Suppressor macrophage treated with lipopolysaccharide for 4 hours (primary cell): Measurements from ENCODE around the gene FER.
A peak's percentile ranks its signal among the peaks of the same experiment; 100 is the strongest.
"Not testable (repeated sequence)": the region's sequence is repeated elsewhere in the genome, so short reads cannot be mapped to it uniquely, and the experiment has no call there.

Experiments
- DNase-seq: peaks from one replicate; pipeline ENCODE4 v3.0.0-alpha.2; 2020

FER gene

DNA sequence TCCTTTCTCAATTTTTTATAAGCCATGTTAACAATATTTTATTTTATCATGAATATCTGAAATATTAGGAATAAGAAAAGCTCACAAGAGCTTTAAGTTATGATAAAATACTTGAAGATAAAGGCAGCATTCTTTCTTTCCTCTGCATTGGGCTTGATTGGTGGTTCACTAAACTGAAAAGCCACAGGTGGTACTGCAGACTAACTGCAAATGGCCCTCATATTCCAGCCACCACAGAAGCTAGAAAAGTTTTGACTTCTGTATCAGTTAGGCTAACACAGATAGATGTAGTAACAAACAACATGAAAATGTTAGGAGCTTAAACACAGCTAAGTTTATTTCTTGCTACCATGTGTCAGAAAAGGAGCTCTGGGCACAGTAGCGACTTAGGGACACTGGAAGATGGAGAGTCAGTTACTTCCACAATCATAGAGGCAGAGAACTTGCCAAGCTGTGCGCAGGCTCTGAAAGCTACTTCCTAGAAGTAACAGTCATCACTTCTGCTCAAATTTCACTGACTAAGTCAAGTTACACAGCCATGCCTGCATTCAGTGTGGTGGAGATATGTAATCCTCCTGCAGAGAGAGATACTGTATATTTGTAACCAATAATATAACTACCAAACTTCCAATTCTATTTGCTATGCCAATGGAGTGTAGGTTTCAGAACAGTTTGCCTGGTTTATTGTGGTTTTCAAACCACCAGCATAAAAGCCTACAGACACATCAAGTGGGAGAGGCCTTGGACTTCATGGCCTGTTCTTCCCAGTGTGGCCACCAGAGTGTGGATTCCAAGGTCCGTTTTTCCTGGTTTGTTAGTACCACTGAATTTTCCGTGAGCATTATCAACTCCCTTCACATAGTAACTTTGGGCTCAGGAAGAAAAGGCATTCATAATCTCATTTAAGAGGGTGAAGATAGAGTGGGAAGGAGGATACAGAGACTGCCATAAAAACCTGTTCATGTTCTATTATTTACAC, 393.8 kb downstream of the FER start:
- DNase-seq = no peak

DNA sequence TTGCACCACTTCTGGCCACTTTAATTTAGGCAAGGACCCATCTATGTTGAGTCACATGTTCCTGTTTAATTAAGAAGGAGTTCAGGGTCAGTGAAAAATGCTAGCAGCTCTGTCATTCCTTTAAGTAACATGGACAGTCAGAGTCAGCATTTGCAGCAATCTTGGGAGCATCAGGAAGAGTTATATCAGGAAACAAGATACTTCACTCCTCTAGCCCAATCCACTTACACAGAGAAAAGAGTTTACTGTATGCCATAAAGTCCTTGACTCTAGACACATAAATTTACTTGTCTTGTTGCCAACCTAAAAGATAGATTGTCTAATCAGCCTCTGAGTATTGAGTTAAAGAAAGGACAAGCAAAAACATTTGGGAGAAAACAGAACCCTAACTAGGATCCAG, 395.3 kb downstream of the FER start:
- DNase-seq = no peak

DNA sequence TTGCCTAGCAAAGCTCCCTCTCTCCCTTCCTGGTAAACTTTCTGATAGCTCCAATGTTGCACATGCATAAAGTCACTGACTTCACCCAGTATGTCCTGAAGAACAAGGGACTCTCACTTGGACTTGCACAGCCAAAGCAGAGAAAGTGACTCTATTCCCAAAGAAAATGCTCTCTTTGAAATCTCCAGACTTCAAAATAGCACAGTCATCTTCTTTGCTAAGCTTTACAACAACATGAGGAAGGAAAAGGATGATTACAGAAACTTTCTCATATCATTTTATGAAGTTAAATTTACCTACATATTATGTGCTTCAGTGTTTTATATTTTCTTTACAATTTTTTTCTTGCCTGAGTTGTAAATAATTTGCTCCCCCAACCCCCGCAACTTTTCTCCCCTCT, 397.4 kb downstream of the FER start:
- DNase-seq = no peak

DNA sequence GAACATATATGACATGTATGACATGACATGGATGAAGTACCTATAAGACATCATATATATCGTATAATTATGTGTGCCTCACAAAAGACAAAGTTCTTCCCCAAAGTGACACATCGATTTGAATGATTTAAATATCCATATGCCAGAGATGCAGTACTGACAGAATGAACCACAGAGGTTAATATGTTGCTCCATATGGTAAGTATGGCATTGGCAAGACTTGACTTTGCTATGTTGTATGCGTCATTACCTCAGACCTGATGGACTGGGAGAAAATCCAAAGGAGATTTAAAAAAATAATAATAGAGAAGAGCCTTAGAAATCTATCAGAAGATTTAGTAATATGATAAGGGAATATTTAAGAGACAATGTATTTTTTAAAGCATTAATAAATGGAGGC, 398.9 kb downstream of the FER start:
- DNase-seq = no peak

DNA sequence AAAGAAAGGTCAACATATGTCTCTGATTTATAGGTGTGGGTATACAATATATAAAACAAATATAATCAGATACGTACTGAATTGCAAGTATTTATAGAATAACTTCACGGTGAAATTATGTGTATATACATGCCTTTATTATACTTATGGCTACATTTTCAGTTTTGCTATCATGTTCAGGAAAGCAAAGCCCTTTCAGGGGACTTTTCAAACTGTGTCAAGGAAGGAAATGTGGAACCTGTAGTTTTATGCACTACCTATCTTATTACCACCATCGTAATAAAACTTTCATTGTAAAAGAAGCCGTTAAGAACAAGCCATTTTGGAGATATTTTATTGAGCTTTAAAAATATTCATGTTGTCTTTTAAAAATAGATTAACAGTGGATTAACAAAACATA, 404.9 kb downstream of the FER start:
- DNase-seq = no peak

DNA sequence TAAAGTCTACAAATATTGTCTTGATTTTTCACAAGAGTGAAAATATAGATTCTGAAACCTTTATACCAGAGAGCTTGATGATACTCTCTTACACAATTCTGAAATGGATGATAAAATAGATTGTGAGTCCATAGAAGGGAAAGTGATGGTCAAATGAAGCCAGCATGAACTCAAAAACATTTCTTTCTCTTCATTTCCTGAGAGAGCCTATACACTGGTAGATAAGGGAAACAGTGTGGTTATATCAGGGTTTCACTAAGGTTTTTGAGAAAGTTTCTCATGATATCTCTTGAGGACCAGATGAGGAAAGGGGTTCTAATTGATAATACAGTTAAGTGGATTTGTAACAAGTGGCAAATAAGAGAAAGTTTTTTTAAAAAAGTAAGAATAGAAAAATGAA, 407.9 kb downstream of the FER start:
- no peak for DNase-seq

DNA sequence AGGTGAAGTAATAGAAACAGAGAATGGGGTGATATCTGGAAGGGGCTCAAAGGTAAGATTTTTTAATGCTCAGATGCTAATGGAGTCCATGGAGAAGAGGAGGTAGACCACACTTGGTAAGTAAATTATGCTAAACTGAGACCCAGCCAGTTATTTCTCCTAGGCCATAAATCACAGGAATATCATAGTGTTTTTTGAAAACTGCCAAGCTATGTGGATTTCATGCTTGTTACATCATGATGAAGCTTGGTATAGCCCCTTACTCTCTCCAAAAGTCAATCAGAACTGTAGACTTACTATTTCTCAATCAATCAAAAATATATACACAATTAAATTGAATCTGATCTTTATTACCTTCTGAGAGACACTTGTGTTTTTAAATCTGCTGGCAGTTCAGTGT, 409.2 kb downstream of the FER start:
- DNase-seq = no peak

DNA sequence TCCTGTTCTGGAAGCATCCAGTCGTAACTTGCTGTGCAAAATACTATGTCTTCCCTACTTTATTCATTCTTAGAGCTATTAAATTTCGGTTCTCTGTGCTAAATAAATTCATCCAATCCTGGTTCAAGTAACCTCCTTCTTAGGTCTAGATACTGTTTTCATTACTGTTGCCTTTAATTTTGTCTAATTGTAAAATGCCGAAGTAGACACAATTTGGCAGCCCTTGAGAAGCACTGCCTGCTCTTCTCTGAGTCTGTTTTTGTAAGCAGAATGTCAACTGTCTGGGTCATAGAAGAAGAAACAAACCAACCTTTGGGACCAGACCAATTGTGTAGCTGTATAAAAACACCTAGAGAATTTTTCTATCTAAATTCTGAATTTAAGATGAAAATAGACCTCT, 412.8 kb downstream of the FER start:
- no peak for DNase-seq

DNA sequence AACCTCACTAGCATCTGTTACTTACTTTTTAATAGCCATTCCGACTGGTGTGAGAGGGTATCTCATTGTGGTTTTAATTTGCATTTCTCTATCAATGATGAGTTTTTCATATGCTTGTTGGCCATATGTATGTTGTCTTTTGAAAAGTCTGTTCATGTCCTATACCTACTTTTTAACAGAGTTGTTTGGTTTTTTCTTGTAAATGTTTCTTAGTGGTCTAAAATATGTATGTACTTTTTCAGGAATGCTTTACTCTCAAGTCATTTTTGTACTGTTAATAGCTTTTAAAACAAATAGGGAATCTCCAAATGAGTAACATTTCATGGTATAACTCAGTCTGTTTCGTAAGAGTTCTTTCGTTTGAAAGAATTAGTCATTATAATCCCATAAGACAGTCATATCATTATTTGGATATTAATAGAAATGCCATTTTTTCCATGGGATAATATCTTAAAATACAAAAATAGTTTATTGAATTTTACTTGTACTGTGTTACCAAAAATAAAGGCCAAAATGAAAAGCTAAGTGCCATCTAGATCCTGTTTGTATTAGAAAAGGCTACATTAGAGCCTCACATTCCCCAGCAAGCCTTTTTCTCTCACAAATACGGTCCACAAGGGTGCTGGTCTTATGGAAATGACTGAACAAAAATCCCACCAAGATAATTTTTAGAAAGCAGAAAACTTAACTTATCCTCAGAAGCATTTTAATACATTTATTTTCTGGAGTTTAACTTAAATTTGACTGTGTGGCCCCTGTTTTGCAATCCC, 414.4 kb downstream of the FER start:
- DNase-seq = peak; percentile 73

DNA sequence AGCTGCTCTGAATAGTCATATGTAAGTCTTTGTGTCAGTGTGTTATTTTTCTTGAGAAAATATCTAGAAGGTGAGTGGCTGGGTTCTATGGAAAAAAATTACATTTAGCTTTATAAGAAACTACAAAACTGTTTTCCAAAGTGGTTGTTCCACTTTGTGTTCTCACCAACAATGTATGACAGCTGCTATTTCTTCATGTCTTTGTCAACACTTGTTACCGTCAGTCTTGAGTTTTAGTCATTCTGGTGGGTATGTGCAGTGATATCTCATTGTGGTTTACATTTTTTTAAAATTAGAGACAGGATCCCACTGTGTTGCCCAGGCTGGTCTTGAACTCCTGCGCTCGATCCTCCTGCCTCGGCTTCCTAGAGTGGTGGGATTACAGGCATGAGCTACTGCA, 415.6 kb downstream of the FER start:
- DNase-seq = peak; percentile 8

DNA sequence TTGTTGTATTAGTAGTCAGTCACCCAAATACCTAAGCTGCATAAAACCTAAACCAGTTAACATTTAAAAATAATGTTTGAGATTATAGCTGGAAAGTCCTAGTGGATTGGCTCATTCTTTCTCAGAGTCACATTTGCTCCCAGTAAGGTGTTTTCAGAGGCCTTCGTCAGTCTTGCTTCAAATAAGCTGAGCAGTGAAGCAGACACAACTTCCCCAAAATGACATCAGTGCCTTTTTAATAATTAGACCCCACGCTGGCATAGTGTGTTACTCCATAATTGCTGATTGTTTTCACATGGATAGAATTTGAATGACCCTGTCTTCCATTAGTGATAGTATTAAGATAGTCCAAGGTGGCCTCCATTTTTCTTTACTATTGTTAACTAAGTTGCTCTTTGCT, 416.3 kb downstream of the FER start:
- DNase-seq = peak; percentile 4

DNA sequence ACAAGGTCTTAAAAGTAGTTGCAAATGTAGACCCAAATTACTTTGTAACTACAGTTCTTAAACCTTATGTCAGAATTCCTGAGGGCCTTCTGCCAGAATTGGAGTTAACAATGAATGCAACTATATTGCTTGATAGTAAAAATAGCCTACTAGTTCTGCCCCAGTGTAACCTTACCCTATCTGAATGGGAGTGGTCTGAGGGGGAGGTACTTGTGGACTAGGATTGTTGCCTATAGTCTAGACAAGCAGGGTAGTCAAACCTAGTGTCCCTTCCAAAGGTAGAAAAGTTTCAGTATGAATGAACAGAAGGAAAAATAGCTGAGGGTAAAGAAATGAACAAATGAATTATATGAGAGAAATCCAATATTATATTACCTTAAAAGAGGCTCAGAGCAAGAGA, 419.9 kb downstream of the FER start:
- DNase-seq = no peak

DNA sequence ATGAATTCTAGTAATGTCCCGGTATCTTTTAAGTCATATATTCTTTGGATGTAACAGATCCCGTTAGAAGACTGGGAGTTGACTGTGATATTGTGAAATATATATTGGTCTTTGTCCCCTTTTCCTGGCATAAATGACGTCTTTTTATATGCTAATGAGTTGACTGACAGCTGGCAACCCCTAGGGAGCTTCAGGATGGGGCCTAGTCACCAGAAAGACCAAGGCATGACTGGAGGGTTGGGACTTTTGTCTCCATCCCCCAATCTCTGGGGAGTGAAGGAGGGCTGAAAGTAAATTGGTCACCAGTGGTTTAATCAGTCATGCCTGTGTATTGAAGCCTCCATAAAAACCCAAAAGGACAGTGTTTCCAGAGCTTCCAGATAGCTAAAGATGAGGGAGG, 420.5 kb downstream of the FER start:
- DNase-seq = no peak

DNA sequence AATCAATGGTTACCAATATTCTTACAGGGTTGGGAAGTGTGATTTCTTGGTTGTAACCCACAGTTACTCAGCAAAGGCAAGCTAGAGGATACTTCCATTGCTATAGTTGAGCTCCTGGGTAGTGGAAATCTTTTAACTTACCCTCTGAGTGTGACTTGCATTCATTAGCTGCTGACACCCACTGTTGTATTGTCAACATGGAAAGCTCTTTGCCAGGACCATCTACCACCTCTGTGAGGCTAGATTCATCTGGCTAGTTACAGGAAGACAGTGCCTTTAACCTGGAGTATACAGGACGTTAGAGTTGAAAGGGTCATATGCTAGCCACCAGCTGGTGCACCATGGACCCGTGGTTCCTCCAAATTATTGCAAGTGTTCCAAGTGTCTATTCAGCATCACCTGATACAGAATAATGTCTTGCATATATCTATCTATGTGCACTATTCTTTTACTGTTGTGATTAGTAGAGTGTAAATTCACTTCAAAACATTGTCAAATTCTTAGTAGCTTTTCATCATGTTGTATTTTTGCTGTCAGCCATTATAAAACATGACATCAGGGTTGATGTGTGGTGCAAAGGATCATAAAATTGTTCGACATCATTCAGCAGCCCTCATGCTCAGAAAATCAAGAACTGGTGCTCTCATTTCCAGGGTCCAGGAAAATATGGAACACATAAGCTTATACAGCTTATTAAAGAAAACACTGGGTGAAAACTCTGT, 423.1 kb downstream of the FER start:
- no peak for DNase-seq

DNA sequence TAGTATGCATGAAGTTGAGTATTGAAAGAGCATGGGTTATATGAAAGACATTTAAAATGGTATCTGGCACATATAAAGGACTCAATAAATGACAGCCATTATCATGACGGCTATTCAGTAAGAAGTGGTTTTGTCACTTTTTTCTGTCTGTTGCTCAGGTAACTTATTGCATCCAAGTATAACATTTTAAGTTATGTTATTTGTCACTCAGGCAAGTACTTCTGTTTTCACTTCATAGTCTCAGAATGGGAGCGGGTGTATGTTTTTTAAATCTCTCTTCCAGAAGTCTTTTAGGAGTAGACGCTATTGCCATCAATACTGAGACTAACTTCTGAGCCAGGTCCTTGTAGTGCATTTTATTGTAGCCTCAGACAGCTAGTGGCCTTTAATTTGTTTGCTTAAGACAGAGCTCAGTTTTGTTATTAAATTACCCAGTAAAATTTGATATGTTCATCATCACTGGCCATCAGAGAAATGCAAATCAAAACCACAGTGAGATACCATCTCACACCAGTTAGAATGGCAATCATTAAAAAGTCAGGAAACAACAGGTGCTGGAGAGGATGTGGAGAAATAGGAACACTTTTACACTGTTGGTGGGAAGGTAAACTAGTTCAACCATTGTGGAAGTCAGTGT, 423.9 kb downstream of the FER start:
- DNase-seq = not testable (repeated sequence)

DNA sequence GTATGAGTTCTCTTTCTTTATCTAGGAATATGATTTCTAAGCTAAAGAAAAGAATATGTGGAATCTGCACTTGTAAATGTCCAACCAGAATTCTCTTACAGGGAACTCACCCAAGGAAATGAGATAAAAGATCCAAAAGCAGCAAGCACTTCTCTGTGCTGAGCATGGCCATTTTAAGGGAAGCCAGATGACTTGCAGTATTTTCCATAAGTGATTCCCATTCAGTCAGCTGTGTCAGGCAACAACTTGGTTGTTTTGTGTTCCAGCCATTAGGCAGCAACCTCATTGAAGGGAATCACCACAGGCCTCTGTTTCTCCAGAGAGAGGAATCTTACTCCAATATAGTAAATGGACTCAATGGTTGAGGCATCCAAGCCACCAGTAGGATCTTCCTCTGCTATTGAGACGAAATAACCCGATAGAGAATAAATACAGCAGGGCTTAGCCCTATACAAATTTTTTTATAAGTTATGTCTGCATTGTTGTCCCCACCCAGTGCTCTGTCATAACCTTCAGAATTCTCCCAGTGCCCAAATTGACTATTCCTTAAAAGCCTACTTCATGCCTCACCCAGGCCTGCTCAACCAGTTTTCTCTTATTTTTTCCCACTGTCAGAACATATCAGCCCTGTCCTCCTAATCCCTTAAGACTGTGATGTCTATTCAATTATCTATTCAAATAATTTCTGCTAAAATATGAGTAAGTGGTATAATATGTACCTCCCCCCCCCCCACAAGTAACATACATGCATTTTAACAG, 425.5 kb downstream of the FER start:
- DNase-seq = no peak

DNA sequence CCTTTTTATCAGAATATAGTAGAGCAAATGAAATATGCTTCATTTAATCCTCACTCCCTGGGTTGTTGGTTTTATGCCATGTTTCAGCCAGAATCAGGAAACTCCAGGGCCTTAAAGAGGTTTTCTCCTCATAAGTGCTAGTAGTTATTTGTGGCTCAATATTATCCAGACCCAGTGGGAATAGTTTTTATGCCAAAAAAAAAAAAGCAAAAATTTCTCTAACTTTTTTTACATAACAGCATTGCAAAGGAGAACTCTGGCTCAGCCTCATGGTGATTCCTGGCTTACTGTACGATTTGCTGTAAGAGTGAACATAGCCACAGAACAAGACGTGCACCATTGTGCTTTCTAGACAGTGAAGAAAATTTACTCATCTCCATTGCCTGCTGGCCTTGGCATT, 429.5 kb downstream of the FER start:
- no peak for DNase-seq

DNA sequence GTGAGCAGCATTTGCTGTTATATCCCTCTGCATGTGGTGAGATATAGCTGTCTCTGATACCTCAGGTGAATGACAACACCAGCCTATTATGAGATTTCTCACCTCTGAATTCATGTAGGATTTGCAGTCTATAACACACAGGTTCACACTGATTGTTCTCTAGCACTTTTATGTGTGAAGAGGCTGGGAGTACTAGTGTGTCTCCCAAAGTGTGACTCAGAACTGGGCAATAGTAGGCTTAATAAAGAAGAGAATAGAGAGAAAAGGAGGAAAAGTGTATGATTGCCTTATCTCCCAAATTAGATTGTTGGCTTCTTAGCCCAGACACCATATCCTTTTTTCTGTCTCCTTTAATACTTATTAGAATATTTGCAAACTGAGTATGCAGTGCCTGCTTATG, 430.1 kb downstream of the FER start:
- no peak for DNase-seq

DNA sequence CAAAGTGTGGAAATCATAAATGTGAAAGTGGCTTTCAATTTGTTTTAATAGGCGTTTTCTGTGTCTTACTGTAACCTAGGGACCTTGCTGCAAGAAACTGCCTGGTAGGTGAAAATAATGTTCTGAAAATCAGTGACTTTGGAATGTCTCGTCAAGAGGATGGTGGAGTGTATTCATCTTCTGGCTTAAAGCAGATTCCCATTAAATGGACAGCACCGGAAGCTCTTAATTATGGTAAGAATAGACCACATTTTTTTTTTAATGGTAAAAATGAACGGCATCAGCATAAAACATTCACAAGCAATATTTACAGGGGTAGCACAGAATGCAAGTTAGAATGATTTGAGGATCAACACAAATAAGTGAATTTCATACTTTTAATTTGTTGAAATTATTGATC, 433.0 kb downstream of the FER start:
- no peak for DNase-seq

DNA sequence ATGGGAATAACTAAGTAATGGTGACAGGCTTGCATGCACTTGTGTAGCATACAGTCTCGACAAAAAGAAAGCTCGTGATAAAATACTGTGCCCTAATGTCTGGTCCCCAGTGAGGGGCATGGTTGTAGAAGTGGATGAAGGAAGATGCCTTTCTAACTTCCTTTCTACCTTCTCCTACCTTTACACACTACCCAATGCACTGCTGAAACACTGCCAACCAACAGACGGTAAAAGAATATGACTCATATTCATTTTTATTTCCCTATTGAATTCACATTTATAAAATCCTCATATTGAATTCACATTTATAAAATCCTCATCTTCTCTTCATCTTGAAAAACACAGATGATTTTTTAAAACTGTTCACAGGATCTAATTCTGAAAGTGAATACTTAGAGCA, 439.1 kb downstream of the FER start:
- no peak for DNase-seq

DNA sequence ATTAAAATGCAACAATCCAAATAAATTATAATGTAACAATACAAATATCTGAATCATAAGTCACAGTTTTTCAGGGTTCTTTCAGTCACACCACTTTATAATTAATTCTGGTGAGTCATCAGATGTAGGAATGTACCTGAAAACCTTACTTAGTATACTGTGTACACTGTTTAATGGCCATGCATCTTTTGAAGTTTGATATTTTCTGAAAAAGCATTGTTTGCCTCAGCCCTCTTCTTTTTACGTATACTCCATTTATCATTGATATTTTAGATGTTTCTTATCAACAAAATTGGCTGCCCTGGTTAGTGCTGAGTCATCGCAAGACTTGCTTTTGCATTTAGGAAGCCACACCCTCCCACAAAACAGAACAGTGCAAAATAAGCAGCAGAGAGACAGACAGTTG, 443.5 kb downstream of the FER start:
- DNase-seq = no peak

DNA sequence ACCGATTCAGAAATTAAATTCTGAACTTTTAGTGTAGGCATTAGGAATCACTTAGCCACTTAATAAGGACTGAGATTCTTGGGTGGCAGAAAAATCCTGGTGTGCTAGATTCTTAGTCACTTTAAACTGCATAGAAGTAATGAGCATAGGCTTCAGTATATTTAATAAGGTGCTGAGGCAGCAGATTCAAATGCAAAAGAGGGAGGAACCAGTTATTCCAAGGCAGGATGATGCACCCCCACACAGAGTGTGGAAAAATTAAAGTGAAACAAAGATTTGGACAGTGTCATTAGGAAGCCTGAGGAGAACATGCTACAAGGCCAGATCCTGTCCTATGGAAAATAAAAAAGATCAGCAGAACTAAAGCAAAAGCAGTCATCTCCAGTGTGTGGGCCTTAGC, 444.3 kb downstream of the FER start:
- no peak for DNase-seq
